ENCODE results near the gene MCC.

Gene MCC

GRCh38 chr5:113189291-113189690 is 299.0 kb downstream of the MCC start:
- TF ChIP-seq TAF1 (IDR thresholded peaks at IDR 0.05; ENCODE audit: borderline replicate concordance, insufficient read depth, low read length) (no peak), SIN3A (IDR thresholded peaks at IDR 0.05; ENCODE audit: borderline replicate concordance, insufficient read depth, low read length) (no peak), FOXP2 (optimal IDR thresholded peaks at IDR 0.05; ENCODE audit: borderline replicate concordance, extremely low read depth, extremely low read length, insufficient read depth) (no peak), REST (IDR thresholded peaks at IDR 0.05; ENCODE audit: insufficient read depth in 1 of 2, low read depth in 2 of 2, low read length in 2 of 2) (no peak), POLR2AphosphoS5 (IDR thresholded peaks at IDR 0.05; ENCODE audit: low read depth, low read length) (no peak)

- no peak for TF ChIP-seq POLR2AphosphoS5 (IDR thresholded peaks at IDR 0.05; ENCODE audit: low read depth, low read length)
- no peak for TF ChIP-seq SIN3A (IDR thresholded peaks at IDR 0.05; ENCODE audit: borderline replicate concordance, insufficient read depth, low read length)
- TF ChIP-seq TAF1 (IDR thresholded peaks at IDR 0.05; ENCODE audit: borderline replicate concordance, insufficient read depth, low read length), result no peak
- TF ChIP-seq FOXP2 (optimal IDR thresholded peaks at IDR 0.05; ENCODE audit: borderline replicate concordance, extremely low read depth, extremely low read length, insufficient read depth), result no peak
- TF ChIP-seq REST (IDR thresholded peaks at IDR 0.05; ENCODE audit: insufficient read depth in 1 of 2, low read depth in 2 of 2, low read length in 2 of 2), result no peak
Observed at GRCh38 chr5:113188436-113188835, 299.8 kb downstream of the MCC start.

GRCh38 chr5:113187906-113188305 is 300.3 kb downstream of the MCC start:
- TF ChIP-seq SIN3A (IDR thresholded peaks at IDR 0.05; ENCODE audit: borderline replicate concordance, insufficient read depth, low read length) (no peak), REST (IDR thresholded peaks at IDR 0.05; ENCODE audit: insufficient read depth in 1 of 2, low read depth in 2 of 2, low read length in 2 of 2) (no peak), FOXP2 (optimal IDR thresholded peaks at IDR 0.05; ENCODE audit: borderline replicate concordance, extremely low read depth, extremely low read length, insufficient read depth) (no peak), TAF1 (IDR thresholded peaks at IDR 0.05; ENCODE audit: borderline replicate concordance, insufficient read depth, low read length) (no peak), POLR2AphosphoS5 (IDR thresholded peaks at IDR 0.05; ENCODE audit: low read depth, low read length) (no peak)

- TF ChIP-seq FOXP2 (optimal IDR thresholded peaks at IDR 0.05; ENCODE audit: borderline replicate concordance, extremely low read depth, extremely low read length, insufficient read depth) (no peak), SIN3A (IDR thresholded peaks at IDR 0.05; ENCODE audit: borderline replicate concordance, insufficient read depth, low read length) (no peak), TAF1 (IDR thresholded peaks at IDR 0.05; ENCODE audit: borderline replicate concordance, insufficient read depth, low read length) (no peak), POLR2AphosphoS5 (IDR thresholded peaks at IDR 0.05; ENCODE audit: low read depth, low read length) (no peak), REST (IDR thresholded peaks at IDR 0.05; ENCODE audit: insufficient read depth in 1 of 2, low read depth in 2 of 2, low read length in 2 of 2) (no peak)
Observed at GRCh38 chr5:113186061-113186460, 302.2 kb downstream of the MCC start.

- TF ChIP-seq TAF1 (IDR thresholded peaks at IDR 0.05; ENCODE audit: borderline replicate concordance, insufficient read depth, low read length) (no peak), SIN3A (IDR thresholded peaks at IDR 0.05; ENCODE audit: borderline replicate concordance, insufficient read depth, low read length) (no peak), FOXP2 (optimal IDR thresholded peaks at IDR 0.05; ENCODE audit: borderline replicate concordance, extremely low read depth, extremely low read length, insufficient read depth) (no peak), POLR2AphosphoS5 (IDR thresholded peaks at IDR 0.05; ENCODE audit: low read depth, low read length) (no peak), REST (IDR thresholded peaks at IDR 0.05; ENCODE audit: insufficient read depth in 1 of 2, low read depth in 2 of 2, low read length in 2 of 2) (no peak)
Observed at GRCh38 chr5:113183694-113184093, 304.6 kb downstream of the MCC start.
